Measurements from ENCODE around the gene MCC.

MCC gene

GRCh38 chr5:113172231-113172826, 315.9 kb downstream of the MCC start:
- no peak for TF ChIP-seq CTCF (IDR thresholded peaks at IDR 0.05; ENCODE audit: borderline replicate concordance, insufficient read depth, low read depth, low read length)
- no peak overlapping the region for H3K4me3 ChIP-seq (ENCODE audit: low read depth, low read length)

DNA sequence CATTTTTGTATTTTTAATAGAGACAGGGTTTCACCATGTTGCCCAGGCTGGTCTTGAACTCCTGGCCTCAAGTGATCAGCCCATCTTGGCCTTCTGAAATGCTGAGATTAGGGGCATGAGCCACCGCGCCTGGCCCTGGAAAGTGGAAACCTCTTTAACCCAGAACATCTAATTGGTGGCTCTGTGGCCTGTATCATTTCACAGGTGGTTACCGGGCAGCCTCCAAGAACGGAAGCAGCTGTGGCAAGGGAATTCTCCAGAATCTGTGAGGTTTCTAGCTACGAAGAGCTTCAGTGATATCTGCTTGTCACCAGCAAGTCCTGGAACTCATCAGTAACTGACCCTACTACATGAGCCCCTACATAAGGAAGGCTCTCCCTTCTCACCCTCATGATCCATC, 316.7 kb downstream of the MCC start:
- TF ChIP-seq CTCF (IDR thresholded peaks at IDR 0.05; ENCODE audit: borderline replicate concordance, insufficient read depth, low read depth, low read length) = no peak
- H3K4me3 ChIP-seq (ENCODE audit: low read depth, low read length) = no peak overlapping the region

GRCh38 chr5:113170707-113171106, 317.5 kb downstream of the MCC start:
- H3K4me3 ChIP-seq (ENCODE audit: low read depth, low read length) = no peak overlapping the region
- no peak for TF ChIP-seq CTCF (IDR thresholded peaks at IDR 0.05; ENCODE audit: borderline replicate concordance, insufficient read depth, low read depth, low read length)

- no peak for TF ChIP-seq CTCF (IDR thresholded peaks at IDR 0.05; ENCODE audit: borderline replicate concordance, insufficient read depth, low read depth, low read length)
- H3K4me3 ChIP-seq (ENCODE audit: low read depth, low read length) = no peak overlapping the region
Observed at GRCh38 chr5:113169720-113170119, 318.5 kb downstream of the MCC start.

DNA sequence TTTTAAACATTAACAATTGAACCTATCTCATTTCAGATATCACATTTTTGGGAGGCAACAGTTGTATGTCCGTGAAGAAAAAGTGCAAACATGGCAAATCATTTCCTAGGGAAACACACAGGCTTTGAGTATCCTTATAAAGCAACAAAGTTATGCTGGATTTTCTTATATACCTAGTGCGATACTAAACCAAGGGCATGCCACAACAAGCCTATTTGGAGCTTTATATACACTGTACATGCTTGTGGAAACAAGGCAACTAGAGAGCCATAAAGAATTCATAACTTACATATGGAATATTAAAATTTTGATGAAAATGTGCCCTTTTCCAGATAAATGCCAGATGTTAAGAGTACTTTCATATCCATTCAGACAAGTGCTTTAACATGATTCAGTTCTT, 320.3 kb downstream of the MCC start:
- no peak overlapping the region for H3K4me3 ChIP-seq (ENCODE audit: low read depth, low read length)
- TF ChIP-seq CTCF (IDR thresholded peaks at IDR 0.05; ENCODE audit: borderline replicate concordance, insufficient read depth, low read depth, low read length) = no peak

DNA sequence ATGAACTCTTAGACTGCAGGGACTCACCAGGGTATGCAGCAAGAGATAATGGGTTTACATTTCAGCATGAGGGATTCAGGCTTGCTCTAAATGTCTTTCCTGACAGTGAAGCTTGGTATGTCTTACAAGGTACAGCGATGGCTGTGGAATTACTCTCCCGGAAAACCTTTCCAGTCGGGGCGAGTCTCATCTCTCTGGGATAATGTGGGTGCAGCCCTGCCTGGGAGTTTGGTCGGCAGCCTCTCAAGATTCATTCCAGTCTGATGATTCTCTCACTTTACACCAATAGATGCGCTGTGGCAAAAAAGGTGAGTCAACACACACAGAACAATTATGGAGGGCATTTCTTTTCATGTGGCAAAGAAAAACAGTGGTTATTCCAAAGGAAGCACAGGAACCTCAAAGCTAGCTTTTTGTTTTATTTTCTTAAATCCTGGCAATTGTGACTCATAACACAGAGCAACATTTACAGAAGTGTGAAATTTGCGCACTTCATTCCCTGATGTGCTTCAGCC, 321.3 kb downstream of the MCC start:
- TF ChIP-seq CTCF (IDR thresholded peaks at IDR 0.05; ENCODE audit: borderline replicate concordance, insufficient read depth, low read depth, low read length) = no peak

GRCh38 chr5:113166261-113166660, 322.0 kb downstream of the MCC start:
- no peak for TF ChIP-seq CTCF (IDR thresholded peaks at IDR 0.05; ENCODE audit: borderline replicate concordance, insufficient read depth, low read depth, low read length)
- H3K4me3 ChIP-seq (ENCODE audit: low read depth, low read length) = no peak overlapping the region

More for the DNA sequence above, 321.3 kb downstream of the MCC start:
- H3K4me3 ChIP-seq (ENCODE audit: low read depth, low read length) = no peak overlapping the region
